SK-N-SH treated with all-trans-retinoic acid at 6 μM for 48 hours (cell line): ENCODE data around the gene CPA3.

Experiments
- ARNTL ChIP-seq: fragments of 450-650 bp; formaldehyde crosslinking; IDR thresholded peaks from 2 replicates; pipeline ENCODE4 v1.5.0; 2020; ENCODE audit warnings: low read depth, mild to moderate bottlenecking, moderate library complexity, borderline replicate concordance
- CREB5 ChIP-seq: fragments of 250-450 bp; sonication (Bioruptor Pico); IDR thresholded peaks from 2 replicates; pipeline ENCODE4 v1.5.1; 2020; ENCODE audit warnings: low read depth, mild to moderate bottlenecking, moderate library complexity
- CSDC2 ChIP-seq: fragments of 250-450 bp; sonication (Bioruptor Pico); IDR thresholded peaks from 2 replicates; pipeline ENCODE4 v1.5.0; 2020; ENCODE audit warnings: mild to moderate bottlenecking, moderate library complexity
- ISL1 ChIP-seq: fragments of 250-450 bp; sonication (Bioruptor Pico); IDR thresholded peaks from 2 replicates; pipeline ENCODE4 v2.1.2; 2022; ENCODE audit warnings: mild to moderate bottlenecking, moderate library complexity
- PATZ1 ChIP-seq: fragments of 250-450 bp; sonication (Bioruptor Pico); IDR thresholded peaks from 2 replicates; pipeline ENCODE4 v1.8.0; 2020; ENCODE audit warnings: mild to moderate bottlenecking, moderate library complexity, borderline replicate concordance
- POU6F1 ChIP-seq: fragments of 250-450 bp; sonication (Bioruptor Pico); IDR thresholded peaks from 2 replicates; pipeline ENCODE4 v1.8.0; 2021; ENCODE audit warnings: low read depth, mild to moderate bottlenecking, moderate library complexity, borderline replicate concordance
- PPARA ChIP-seq: fragments of 250-450 bp; sonication (Bioruptor Pico); IDR thresholded peaks from 2 replicates; pipeline ENCODE4 v1.5.0; 2020; ENCODE audit warnings: mild to moderate bottlenecking, borderline replicate concordance
- RARB ChIP-seq: fragments of 250-450 bp; sonication (Bioruptor Pico); IDR thresholded peaks from 2 replicates; pipeline ENCODE4 v1.8.0; 2021; ENCODE audit warnings: mild to moderate bottlenecking, moderate library complexity
- SNAI2 ChIP-seq: fragments of 250-450 bp; sonication (Bioruptor Pico); IDR thresholded peaks from 2 replicates; pipeline ENCODE4 v1.5.0; 2020; ENCODE audit warnings: mild to moderate bottlenecking, moderate library complexity
- TSHZ2 ChIP-seq: fragments of 250-450 bp; sonication (Bioruptor Pico); IDR thresholded peaks from 2 replicates; pipeline ENCODE4 v1.5.0; 2020; ENCODE audit warnings: mild to moderate bottlenecking, moderate library complexity
- ZC3H10 ChIP-seq: fragments of 250-450 bp; sonication (Bioruptor Pico); IDR thresholded peaks from 2 replicates; pipeline ENCODE4 v1.5.1; 2021; ENCODE audit warnings: mild to moderate bottlenecking, moderate library complexity
- ZFP3 ChIP-seq: fragments of 250-450 bp; sonication (Bioruptor Pico); IDR thresholded peaks from 2 replicates; pipeline ENCODE4 v1.5.0; 2020; ENCODE audit warnings: mild to moderate bottlenecking, moderate library complexity
- ZNF70 ChIP-seq: fragments of 450-650 bp; formaldehyde crosslinking; IDR thresholded peaks from 2 replicates; pipeline ENCODE4 v1.5.0; 2020; ENCODE audit warnings: mild to moderate bottlenecking, moderate library complexity

GRCh38 chr3:148940983-148941382, 75.9 kb downstream of the CPA3 start:
- TF ChIP-seq ZC3H10 (CRISPR knock-in tag) (no peak), PPARA (no peak), CREB5 (no peak), PATZ1 (CRISPR knock-in tag) (no peak), SNAI2 (CRISPR knock-in tag) (no peak), TSHZ2 (CRISPR knock-in tag) (no peak), ZFP3 (CRISPR knock-in tag) (no peak), ISL1 (no peak), ARNTL (CRISPR knock-in tag) (no peak), RARB (no peak), CSDC2 (CRISPR knock-in tag) (no peak), POU6F1 (CRISPR knock-in tag) (no peak), ZNF70 (no peak)
